GM12872 (cell line): ENCODE data around the gene FSTL4.
A peak's percentile ranks its signal among the peaks of the same experiment; 100 is the strongest.

ENCODE experiments used
- TF ChIP-seq, protein P1 (sequence below): IDR thresholded peaks from 3 replicates; pipeline ENCODE4 v1.5.1; 2011; ENCODE audit warnings: low read depth, mild to moderate bottlenecking, low read length, moderate library complexity; ENCODE audit not compliant: insufficient read depth

The FSTL4 gene

GRCh38 chr5:133489632-133490031 lies 122.7 kb downstream of the FSTL4 start:
- TF ChIP-seq, protein P1, sequence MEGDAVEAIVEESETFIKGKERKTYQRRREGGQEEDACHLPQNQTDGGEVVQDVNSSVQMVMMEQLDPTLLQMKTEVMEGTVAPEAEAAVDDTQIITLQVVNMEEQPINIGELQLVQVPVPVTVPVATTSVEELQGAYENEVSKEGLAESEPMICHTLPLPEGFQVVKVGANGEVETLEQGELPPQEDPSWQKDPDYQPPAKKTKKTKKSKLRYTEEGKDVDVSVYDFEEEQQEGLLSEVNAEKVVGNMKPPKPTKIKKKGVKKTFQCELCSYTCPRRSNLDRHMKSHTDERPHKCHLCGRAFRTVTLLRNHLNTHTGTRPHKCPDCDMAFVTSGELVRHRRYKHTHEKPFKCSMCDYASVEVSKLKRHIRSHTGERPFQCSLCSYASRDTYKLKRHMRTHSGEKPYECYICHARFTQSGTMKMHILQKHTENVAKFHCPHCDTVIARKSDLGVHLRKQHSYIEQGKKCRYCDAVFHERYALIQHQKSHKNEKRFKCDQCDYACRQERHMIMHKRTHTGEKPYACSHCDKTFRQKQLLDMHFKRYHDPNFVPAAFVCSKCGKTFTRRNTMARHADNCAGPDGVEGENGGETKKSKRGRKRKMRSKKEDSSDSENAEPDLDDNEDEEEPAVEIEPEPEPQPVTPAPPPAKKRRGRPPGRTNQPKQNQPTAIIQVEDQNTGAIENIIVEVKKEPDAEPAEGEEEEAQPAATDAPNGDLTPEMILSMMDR = peak; percentile 48; the same call in 2 of the 3 replicates

DNA sequence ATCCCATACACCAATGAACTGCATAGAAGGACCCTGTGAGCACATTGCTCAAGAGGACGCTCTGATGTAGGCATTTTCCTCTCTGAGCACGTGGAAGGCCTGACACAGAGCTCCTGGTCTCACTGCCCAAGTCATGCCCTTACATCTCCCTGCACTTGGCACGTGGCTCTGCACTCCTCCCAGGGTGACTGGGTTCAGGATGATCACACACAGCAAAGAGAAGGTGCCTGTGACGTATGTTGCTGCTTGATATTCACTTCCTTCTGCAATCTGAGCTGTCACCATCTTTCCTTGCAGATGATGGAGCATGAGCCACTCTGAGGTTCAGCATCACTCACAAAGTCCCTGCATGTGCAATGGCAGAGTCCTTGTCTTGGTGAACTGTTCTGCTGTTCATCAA lies 125.2 kb downstream of the FSTL4 start:
- TF ChIP-seq, protein P1 = no peak

DNA sequence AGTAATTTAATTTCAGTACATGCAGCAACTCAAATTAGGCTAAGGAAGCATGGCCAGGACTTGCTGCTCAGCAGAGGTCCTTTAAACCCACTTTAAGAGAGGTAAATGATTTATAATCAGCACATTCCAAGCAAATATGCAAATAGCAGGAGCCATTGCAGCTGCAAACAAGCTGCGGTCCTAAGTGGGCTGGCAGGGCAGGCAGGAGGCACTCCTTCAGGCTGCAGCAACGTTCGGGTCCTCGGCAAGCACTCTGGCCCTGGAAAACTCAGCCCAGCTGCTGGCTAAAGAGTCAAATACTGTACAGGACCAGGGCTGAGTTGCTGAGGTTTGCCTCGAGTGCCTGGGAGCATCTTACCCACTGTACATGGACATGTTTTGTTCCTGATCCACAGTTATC lies 126.9 kb downstream of the FSTL4 start:
- TF ChIP-seq, protein P1 = no peak

DNA sequence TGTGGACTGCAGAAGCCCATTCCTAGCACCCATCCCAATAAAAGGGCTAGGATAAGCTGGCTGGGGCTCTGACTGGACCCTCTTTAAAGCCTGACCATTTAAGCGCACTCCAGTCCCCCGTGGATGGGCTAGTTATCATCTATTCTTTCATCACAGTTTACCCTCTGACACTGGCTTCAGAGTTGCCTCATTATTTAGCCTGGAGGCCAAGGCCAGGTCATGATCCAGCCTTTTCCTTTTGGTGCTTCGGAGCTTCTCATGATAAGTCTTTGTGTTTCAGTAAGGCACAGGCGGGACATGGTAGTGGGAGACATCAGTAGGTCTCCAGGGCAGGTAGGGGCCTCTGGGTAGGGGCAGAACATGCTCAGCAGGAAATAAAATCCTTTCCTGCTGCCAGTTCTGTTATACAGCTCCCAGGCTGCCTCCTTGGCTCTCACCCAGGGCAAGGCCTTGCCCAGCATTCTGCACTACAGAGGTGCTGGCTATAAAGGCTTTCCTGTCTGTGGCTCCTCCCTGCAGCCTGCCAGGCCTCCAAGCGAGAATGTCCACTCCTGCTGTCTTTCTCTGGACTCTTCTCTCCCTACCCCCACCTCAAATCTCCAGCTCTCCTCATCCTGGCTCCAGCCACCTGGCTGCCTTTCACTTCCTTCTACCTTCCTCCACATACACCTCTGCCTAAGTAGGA lies 128.8 kb downstream of the FSTL4 start:
- TF ChIP-seq, protein P1 = no peak

DNA sequence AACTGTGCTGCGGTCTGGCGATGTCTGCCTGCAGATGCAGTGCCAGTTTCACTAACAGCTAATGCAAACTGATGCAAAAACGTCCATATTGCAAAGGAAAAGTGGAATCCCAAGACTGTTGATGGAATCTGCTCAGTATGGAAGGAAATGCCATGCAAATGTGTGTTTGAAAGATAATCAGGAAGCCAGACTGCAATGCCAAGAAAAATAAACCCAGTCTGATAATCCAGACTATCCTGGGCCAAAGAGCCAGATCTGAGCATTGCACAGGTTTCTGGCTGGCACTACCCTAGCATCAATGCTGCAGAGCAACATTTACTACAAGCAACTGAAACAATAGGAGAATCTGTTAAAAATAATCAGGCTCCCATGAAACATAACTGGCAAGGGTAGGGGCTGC lies 130.3 kb downstream of the FSTL4 start:
- TF ChIP-seq, protein P1 = no peak

GRCh38 chr5:133480866-133481265 lies 131.5 kb downstream of the FSTL4 start:
- TF ChIP-seq, protein P1 = no peak

GRCh38 chr5:133480366-133480765 lies 132.0 kb downstream of the FSTL4 start:
- TF ChIP-seq, protein P1 = no peak
